ENCODE results near the gene IGSF21.

DNA sequence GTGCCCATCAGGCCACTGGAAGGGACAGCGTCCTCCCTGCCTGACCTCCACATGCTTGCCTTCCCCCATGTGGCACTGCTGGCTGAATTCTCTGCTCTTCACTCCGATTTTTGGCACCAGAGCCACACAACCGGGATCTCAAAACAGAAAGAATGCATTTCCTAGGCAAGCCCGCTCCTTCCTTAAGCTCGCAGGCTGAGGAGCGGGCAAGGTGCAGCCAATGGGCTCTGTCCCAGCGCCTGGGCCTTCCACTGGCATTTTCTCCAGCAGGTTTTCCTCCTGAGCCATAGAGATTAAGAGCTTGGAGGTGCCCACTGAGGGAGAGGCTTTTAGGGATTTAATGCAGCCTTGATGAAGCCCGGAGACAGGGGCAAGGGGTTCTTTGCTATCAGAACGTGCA is 158.0 kb downstream of the IGSF21 start:
- TF ChIP-seq POLR2AphosphoS5 (IDR thresholded peaks at IDR 0.05) = no peak
- TF ChIP-seq, protein P1, sequence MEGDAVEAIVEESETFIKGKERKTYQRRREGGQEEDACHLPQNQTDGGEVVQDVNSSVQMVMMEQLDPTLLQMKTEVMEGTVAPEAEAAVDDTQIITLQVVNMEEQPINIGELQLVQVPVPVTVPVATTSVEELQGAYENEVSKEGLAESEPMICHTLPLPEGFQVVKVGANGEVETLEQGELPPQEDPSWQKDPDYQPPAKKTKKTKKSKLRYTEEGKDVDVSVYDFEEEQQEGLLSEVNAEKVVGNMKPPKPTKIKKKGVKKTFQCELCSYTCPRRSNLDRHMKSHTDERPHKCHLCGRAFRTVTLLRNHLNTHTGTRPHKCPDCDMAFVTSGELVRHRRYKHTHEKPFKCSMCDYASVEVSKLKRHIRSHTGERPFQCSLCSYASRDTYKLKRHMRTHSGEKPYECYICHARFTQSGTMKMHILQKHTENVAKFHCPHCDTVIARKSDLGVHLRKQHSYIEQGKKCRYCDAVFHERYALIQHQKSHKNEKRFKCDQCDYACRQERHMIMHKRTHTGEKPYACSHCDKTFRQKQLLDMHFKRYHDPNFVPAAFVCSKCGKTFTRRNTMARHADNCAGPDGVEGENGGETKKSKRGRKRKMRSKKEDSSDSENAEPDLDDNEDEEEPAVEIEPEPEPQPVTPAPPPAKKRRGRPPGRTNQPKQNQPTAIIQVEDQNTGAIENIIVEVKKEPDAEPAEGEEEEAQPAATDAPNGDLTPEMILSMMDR (IDR thresholded peaks at IDR 0.05) = no peak
- TF ChIP-seq POLR2A (IDR thresholded peaks at IDR 0.05) = no peak

Measured in gastroesophageal sphincter (tissue), 3 donors.